Esophagus muscularis mucosa (tissue), 4 donors: ENCODE data around the gene PP2D1.
A peak's percentile ranks its signal among the peaks of the same experiment; 100 is the strongest.

Experiments
- EP300 ChIP-seq: sonication (generic); formaldehyde crosslinking; IDR thresholded peaks from one replicate; pipeline ENCODE4 v1.6.1; 2017; ENCODE audit warnings: antibody characterized with exemption
- POLR2A ChIP-seq: fragments of 450-650 bp; IDR thresholded peaks from one replicate; pipeline ENCODE4 v1.6.1; 2017; ENCODE audit warnings: antibody characterized with exemption, moderate library complexity, mild to moderate bottlenecking, low read depth
- TF ChIP-seq, protein P1 (sequence below), 3 experiments: fragments of 200-600 bp in 2 of 3; fragments of 450-650 bp in 1 of 3; sonication (generic) in 2 of 3; IDR thresholded peaks; one replicate each; pipeline ENCODE4 v1.5.1; 2017 to 2019; ENCODE audit warnings: antibody characterized with exemption in 3 of 3, mild to moderate bottlenecking in 2 of 3, moderate library complexity in 1 of 3

DNA sequence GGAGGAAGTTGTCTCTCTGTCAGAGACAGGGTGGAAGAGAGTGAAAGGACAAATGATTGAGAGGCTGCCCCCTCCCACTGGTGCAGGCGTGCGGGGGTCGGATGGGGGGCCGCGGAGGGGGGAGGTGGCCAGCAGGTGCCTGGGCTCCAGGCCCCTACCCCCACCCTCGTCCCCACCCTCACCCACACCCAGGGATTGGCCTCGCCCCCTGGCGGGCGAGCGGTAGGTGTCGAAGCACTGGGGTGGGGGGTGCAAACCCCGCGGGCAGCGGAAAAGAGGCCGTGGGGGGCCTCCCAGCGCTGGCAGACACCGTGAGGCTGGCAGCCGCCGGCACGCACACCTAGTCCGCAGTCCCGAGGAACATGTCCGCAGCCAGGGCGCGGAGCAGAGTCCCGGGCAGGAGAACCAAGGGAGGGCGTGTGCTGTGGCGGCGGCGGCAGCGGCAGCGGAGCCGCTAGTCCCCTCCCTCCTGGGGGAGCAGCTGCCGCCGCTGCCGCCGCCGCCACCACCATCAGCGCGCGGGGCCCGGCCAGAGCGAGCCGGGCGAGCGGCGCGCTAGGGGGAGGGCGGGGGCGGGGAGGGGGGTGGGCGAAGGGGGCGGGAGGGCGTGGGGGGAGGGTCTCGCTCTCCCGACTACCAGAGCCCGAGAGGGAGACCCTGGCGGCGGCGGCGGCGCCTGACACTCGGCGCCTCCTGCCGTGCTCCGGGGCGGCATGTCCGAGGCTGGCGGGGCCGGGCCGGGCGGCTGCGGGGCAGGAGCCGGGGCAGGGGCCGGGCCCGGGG lies 27.9 kb upstream of the PP2D1 start, which contains the start of gene KAT2B:
- TF ChIP-seq POLR2A, result peak; percentile 19
- TF ChIP-seq, protein P1, sequence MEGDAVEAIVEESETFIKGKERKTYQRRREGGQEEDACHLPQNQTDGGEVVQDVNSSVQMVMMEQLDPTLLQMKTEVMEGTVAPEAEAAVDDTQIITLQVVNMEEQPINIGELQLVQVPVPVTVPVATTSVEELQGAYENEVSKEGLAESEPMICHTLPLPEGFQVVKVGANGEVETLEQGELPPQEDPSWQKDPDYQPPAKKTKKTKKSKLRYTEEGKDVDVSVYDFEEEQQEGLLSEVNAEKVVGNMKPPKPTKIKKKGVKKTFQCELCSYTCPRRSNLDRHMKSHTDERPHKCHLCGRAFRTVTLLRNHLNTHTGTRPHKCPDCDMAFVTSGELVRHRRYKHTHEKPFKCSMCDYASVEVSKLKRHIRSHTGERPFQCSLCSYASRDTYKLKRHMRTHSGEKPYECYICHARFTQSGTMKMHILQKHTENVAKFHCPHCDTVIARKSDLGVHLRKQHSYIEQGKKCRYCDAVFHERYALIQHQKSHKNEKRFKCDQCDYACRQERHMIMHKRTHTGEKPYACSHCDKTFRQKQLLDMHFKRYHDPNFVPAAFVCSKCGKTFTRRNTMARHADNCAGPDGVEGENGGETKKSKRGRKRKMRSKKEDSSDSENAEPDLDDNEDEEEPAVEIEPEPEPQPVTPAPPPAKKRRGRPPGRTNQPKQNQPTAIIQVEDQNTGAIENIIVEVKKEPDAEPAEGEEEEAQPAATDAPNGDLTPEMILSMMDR (IDR thresholded peaks at IDR 0.05), result peak; percentile 42 to 73 (median 71)
- TF ChIP-seq EP300, result no peak
